ENCODE data around the gene MICAL3.

The MICAL3 gene

GRCh38 chr22:17920992-17921650 lies 103.2 kb downstream of the MICAL3 start:
- no CpG with 5 or more reads among the region's 6 CpGs for WGBS (ENCODE audit: extremely low coverage, insufficient coverage, low lambda C conversion rate)
- Histone ChIP-seq H2BK5ac (ENCODE audit: low read length) (no peak overlapping the region), H3K4me2 (ENCODE audit: low read length) (no peak overlapping the region), H4K5ac (ENCODE audit: low read length) (no peak overlapping the region), H2BK15ac (replicated peaks; ENCODE audit: low read depth) (no peak overlapping the region), H3K36me3 (ENCODE audit: control insufficient read depth, insufficient read depth, low read length) (no peaks in the 10 kb centered on the region), H3K79me1 (ENCODE audit: low read length) (peaks cover 26% of the 10 kb centered on the region), H3K4ac (ENCODE audit: low read depth, low read length) (no peak overlapping the region), H3K4me3 (ENCODE audit: low read length) (no peak overlapping the region), H3K27me3 (ENCODE audit: insufficient read depth, low read length, poor library complexity) (no peaks in the 10 kb centered on the region), H3K27ac (ENCODE audit: low read depth, low read length) (peak overlapping the region; percentile 77), H3K23ac (ENCODE audit: low read length) (no peak overlapping the region), H4K8ac (ENCODE audit: low read depth, low read length) (no peak overlapping the region), H3K56ac (ENCODE audit: low read length) (peak overlapping the region; percentile 17), H3K18ac (ENCODE audit: low read length) (peak overlapping the region; percentile 54), H3K79me2 (ENCODE audit: control insufficient read depth, insufficient read depth, low read length) (peaks cover 16% of the 10 kb centered on the region), H2AK5ac (ENCODE audit: low read length) (no peak overlapping the region), H2BK120ac (ENCODE audit: low read depth, low read length) (peak overlapping the region; percentile 69), H3K9ac (ENCODE audit: low read length) (no peak overlapping the region), H3K4me1 (ENCODE audit: control insufficient read depth, low read depth, low read length) (peaks cover 23% of the 10 kb centered on the region)
- DNase-seq, result peak; percentile 54

GRCh38 chr22:17920145-17920605 lies 104.2 kb downstream of the MICAL3 start:
- Histone ChIP-seq H3K56ac (ENCODE audit: low read length) (peak overlapping the region; percentile 80), H2BK15ac (replicated peaks; ENCODE audit: low read depth) (no peak overlapping the region), H3K4me1 (ENCODE audit: control insufficient read depth, low read depth, low read length) (peaks cover 23% of the 10 kb centered on the region), H3K27ac (ENCODE audit: low read depth, low read length) (peak overlapping the region; percentile 77), H4K8ac (ENCODE audit: low read depth, low read length) (no peak overlapping the region), H3K23ac (ENCODE audit: low read length) (no peak overlapping the region), H2AK5ac (ENCODE audit: low read length) (peak overlapping the region; percentile 40), H3K36me3 (ENCODE audit: control insufficient read depth, insufficient read depth, low read length) (no peaks in the 10 kb centered on the region), H3K4ac (ENCODE audit: low read depth, low read length) (no peak overlapping the region), H3K4me3 (ENCODE audit: low read length) (no peak overlapping the region), H3K18ac (ENCODE audit: low read length) (peak overlapping the region; percentile 72), H3K4me2 (ENCODE audit: low read length) (no peak overlapping the region), H3K27me3 (ENCODE audit: insufficient read depth, low read length, poor library complexity) (no peaks in the 10 kb centered on the region), H4K5ac (ENCODE audit: low read length) (no peak overlapping the region), H3K79me2 (ENCODE audit: control insufficient read depth, insufficient read depth, low read length) (peaks cover 15% of the 10 kb centered on the region), H3K9ac (ENCODE audit: low read length) (peak overlapping the region; percentile 35), H2BK120ac (ENCODE audit: low read depth, low read length) (no peak overlapping the region), H2BK5ac (ENCODE audit: low read length) (peak overlapping the region; percentile 96), H3K79me1 (ENCODE audit: low read length) (peaks cover 30% of the 10 kb centered on the region)
- WGBS (ENCODE audit: extremely low coverage, insufficient coverage, low lambda C conversion rate), result no CpG with 5 or more reads among the region's 15 CpGs
- peak; percentile 92 for DNase-seq

GRCh38 chr22:17919276-17920144 lies 104.9 kb downstream of the MICAL3 start:
- Histone ChIP-seq H3K79me1 (ENCODE audit: low read length) (peaks cover 23% of the 10 kb centered on the region), H3K4me1 (ENCODE audit: control insufficient read depth, low read depth, low read length) (peaks cover 19% of the 10 kb centered on the region), H3K18ac (ENCODE audit: low read length) (peak overlapping the region; percentile 72), H3K9ac (ENCODE audit: low read length) (peak overlapping the region; percentile 35), H3K4ac (ENCODE audit: low read depth, low read length) (no peak overlapping the region), H2BK15ac (replicated peaks; ENCODE audit: low read depth) (no peak overlapping the region), H3K4me3 (ENCODE audit: low read length) (no peak overlapping the region), H3K23ac (ENCODE audit: low read length) (no peak overlapping the region), H3K27ac (ENCODE audit: low read depth, low read length) (peak overlapping the region; percentile 65), H3K56ac (ENCODE audit: low read length) (peak overlapping the region; percentile 80), H2BK5ac (ENCODE audit: low read length) (peak overlapping the region; percentile 96), H3K36me3 (ENCODE audit: control insufficient read depth, insufficient read depth, low read length) (no peaks in the 10 kb centered on the region), H4K8ac (ENCODE audit: low read depth, low read length) (no peak overlapping the region), H4K5ac (ENCODE audit: low read length) (no peak overlapping the region), H3K79me2 (ENCODE audit: control insufficient read depth, insufficient read depth, low read length) (peaks cover 9% of the 10 kb centered on the region), H3K4me2 (ENCODE audit: low read length) (no peak overlapping the region), H3K27me3 (ENCODE audit: insufficient read depth, low read length, poor library complexity) (no peaks in the 10 kb centered on the region), H2AK5ac (ENCODE audit: low read length) (peak overlapping the region; percentile 40), H2BK120ac (ENCODE audit: low read depth, low read length) (no peak overlapping the region)
- DNase-seq, result peak; percentile 48
- WGBS (ENCODE audit: extremely low coverage, insufficient coverage, low lambda C conversion rate), result no CpG with 5 or more reads among the region's 11 CpGs

- H3K56ac ChIP-seq (ENCODE audit: low read length), result peak overlapping the region; percentile 8
- H3K18ac ChIP-seq (ENCODE audit: low read length), result no peak overlapping the region
- H2BK5ac ChIP-seq (ENCODE audit: low read length), result no peak overlapping the region
- H3K27ac ChIP-seq (ENCODE audit: low read depth, low read length), result no peak overlapping the region
- WGBS (ENCODE audit: extremely low coverage, insufficient coverage, low lambda C conversion rate), result no CpG with 5 or more reads among the region's 5 CpGs
- H3K9ac ChIP-seq (ENCODE audit: low read length), result no peak overlapping the region
- no peak overlapping the region for H2BK15ac ChIP-seq (replicated peaks; ENCODE audit: low read depth)
- no peak overlapping the region for H3K4me3 ChIP-seq (ENCODE audit: low read length)
- no peak overlapping the region for H2AK5ac ChIP-seq (ENCODE audit: low read length)
- H4K5ac ChIP-seq (ENCODE audit: low read length), result no peak overlapping the region
- no peaks in the 10 kb centered on the region for H3K36me3 ChIP-seq (ENCODE audit: control insufficient read depth, insufficient read depth, low read length)
- DNase-seq, result no peak
- peaks cover 19% of the 10 kb centered on the region for H3K4me1 ChIP-seq (ENCODE audit: control insufficient read depth, low read depth, low read length)
- no peak overlapping the region for H3K23ac ChIP-seq (ENCODE audit: low read length)
- H3K4ac ChIP-seq (ENCODE audit: low read depth, low read length), result no peak overlapping the region
- H4K8ac ChIP-seq (ENCODE audit: low read depth, low read length), result no peak overlapping the region
- H3K27me3 ChIP-seq (ENCODE audit: insufficient read depth, low read length, poor library complexity), result no peaks in the 10 kb centered on the region
- no peak overlapping the region for H2BK120ac ChIP-seq (ENCODE audit: low read depth, low read length)
- H3K79me1 ChIP-seq (ENCODE audit: low read length), result peaks cover 20% of the 10 kb centered on the region
- no peak overlapping the region for H3K4me2 ChIP-seq (ENCODE audit: low read length)
- H3K79me2 ChIP-seq (ENCODE audit: control insufficient read depth, insufficient read depth, low read length), result peaks cover 8% of the 10 kb centered on the region
Measured at GRCh38 chr22:17918840-17919239, 105.5 kb downstream of the MICAL3 start.

GRCh38 chr22:17917490-17917983 lies 106.8 kb downstream of the MICAL3 start:
- H3K4me1 ChIP-seq (ENCODE audit: control insufficient read depth, low read depth, low read length), result peaks cover 22% of the 10 kb centered on the region
- H3K4me2 ChIP-seq (ENCODE audit: low read length), result no peak overlapping the region
- H3K79me1 ChIP-seq (ENCODE audit: low read length), result peaks cover 21% of the 10 kb centered on the region
- H3K27ac ChIP-seq (ENCODE audit: low read depth, low read length), result no peak overlapping the region
- H3K4me3 ChIP-seq (ENCODE audit: low read length), result no peak overlapping the region
- no peak overlapping the region for H3K23ac ChIP-seq (ENCODE audit: low read length)
- H3K9ac ChIP-seq (ENCODE audit: low read length), result no peak overlapping the region
- H2BK120ac ChIP-seq (ENCODE audit: low read depth, low read length), result no peak overlapping the region
- no peak overlapping the region for H4K8ac ChIP-seq (ENCODE audit: low read depth, low read length)
- H3K56ac ChIP-seq (ENCODE audit: low read length), result no peak overlapping the region
- peaks cover 9% of the 10 kb centered on the region for H3K79me2 ChIP-seq (ENCODE audit: control insufficient read depth, insufficient read depth, low read length)
- no peak overlapping the region for H2BK15ac ChIP-seq (replicated peaks; ENCODE audit: low read depth)
- H2AK5ac ChIP-seq (ENCODE audit: low read length), result no peak overlapping the region
- H3K18ac ChIP-seq (ENCODE audit: low read length), result no peak overlapping the region
- H3K36me3 ChIP-seq (ENCODE audit: control insufficient read depth, insufficient read depth, low read length), result no peaks in the 10 kb centered on the region
- no peaks in the 10 kb centered on the region for H3K27me3 ChIP-seq (ENCODE audit: insufficient read depth, low read length, poor library complexity)
- H2BK5ac ChIP-seq (ENCODE audit: low read length), result no peak overlapping the region
- no peak for DNase-seq
- H3K4ac ChIP-seq (ENCODE audit: low read depth, low read length), result no peak overlapping the region
- H4K5ac ChIP-seq (ENCODE audit: low read length), result no peak overlapping the region
- no CpG with 5 or more reads among the region's 6 CpGs for WGBS (ENCODE audit: extremely low coverage, insufficient coverage, low lambda C conversion rate)

Data from mesendoderm (in vitro differentiated cells).